Activated gamma-delta T cell treated with Interleukin-2 at 50 U/mL for 16 hours (primary cell): ENCODE data around the gene SLC35G4.
"Not testable (repeated sequence)": the region's sequence is repeated elsewhere in the genome, so short reads cannot be mapped to it uniquely, and the experiment has no call there.

Experiments
- DNase-seq: peaks from one replicate; pipeline ENCODE4 v3.0.0-alpha.2; 2020

Gene SLC35G4

DNA sequence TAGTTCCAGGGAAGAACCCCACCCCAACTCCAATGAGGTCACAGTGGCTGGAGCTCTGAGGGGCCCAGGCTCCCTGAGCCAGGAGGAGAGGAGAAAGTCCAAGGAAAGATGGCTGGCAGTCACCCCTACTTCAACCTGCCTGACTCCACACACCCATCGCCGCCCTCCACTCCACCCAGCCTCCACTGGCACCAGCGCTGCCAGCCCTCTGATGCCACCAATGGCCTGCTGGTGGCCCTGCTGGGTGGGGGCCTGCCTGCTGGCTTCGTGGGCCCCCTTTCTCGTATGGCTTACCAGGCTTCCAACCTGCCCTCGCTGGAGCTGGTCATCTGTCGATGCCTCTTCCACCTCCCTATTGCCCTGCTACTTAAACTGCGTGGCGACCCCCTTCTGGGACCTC, at the start of gene SLC35G4:
TSS of gene SLC35G4 (plus strand) at position 109 of the 400 bp plus-strand sequence. CDS start at position 109, 0 bp downstream.
- DNase-seq = not testable (repeated sequence)

- no peak for DNase-seq
Measured at GRCh38 chr18:11561293-11561692, 48.1 kb upstream of the SLC35G4 start.

GRCh38 chr18:11565716-11566115, 43.7 kb upstream of the SLC35G4 start:
- DNase-seq = no peak

- DNase-seq = no peak
Measured at GRCh38 chr18:11566236-11566965, 43.0 kb upstream of the SLC35G4 start.

GRCh38 chr18:11567396-11567795, 42.0 kb upstream of the SLC35G4 start:
- DNase-seq = no peak

DNA sequence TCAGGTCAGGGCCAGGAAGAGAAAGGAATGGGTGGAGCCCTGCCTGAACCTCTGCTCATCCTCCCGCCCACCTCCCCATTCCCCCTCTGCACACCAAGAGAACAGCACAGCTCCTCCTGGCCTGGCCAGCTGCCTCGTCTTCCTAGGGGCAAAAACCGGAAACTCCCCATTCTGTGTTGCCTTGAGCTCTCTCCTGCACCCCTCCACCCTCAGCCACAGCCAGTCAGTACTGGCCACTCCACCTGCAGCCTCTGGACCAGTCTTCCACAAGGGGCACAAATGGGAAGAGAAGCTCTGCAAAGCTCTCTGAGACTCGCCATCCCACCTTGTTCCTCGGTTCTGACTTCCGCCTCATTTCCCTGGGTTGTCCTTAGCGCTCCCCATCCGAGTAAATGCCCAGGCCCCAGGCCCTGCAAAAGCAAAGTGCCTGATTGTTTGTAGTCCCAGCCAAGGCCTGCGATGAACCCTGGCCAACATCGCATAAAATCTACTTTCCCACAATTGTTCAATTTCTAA, 39.3 kb upstream of the SLC35G4 start:
- no peak for DNase-seq

DNA sequence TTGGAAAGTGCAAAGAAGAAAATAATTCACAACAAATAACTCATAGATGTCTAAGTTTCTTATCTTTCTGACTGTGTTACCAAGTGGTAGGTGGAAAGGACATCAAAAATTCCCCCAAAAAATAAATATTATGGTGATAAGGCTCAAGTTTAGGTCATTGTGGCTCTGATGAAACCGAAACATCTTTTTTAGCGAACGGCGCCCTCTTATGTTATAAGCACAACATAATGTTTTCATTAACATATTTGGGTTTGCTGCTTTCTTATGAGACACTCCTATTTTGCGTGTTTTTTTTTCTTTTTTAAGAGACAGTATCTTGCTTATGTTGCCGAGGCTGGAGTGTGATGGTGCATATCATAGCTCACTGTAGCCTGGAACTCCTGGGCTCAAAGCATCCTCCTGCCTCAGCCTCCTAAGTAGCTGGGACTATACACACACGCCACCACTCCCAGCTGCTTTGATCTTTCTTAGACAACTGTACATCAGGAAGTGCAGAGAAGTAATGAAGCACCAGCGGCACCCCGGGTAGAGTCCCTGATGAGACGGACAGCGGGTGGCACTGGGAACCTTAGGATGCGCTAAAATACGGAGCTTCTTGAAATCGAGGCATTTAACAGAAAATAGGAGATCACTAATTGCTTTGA, 38.5 kb upstream of the SLC35G4 start:
- DNase-seq = no peak

DNA sequence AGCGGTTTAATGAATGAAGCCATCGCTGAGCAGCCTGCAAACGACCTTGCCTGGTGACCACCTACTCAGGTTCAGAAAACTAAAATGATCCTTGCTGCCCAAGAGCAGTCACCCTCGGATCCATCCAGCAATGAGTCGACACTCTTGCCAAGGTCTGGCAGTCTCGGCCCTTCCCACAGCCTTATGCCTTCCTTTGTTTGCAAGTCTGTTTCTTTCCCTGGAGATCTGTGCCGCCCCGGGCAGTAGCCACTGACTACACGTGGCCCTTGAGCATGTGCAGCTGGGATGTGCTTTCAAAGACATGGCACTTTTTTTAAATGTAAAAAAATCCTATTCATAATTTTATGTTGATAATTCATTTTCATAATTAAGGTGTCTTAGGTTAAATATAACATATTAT, 37.2 kb upstream of the SLC35G4 start:
- no peak for DNase-seq

DNA sequence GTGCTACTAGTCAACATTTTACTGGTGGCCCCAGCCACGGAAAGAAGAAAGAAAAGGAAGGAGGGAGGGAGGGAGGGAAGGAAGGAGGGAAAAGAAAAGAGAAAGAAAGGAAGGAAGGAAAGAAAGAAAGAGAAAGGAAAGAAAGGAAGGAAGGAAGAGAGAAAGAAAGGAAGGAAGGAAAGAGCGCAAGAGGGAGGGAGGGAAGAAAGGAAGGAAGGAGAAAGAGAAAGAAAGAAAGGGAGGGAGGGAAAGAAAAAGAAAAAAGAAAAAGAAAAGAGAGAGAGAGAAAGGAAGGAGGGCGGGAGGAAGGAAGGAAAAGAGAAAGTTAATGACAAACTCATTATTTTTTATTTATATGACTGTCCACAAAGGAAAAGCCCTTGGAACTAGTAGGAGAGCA, 34.9 kb upstream of the SLC35G4 start:
- DNase-seq = no peak

DNA sequence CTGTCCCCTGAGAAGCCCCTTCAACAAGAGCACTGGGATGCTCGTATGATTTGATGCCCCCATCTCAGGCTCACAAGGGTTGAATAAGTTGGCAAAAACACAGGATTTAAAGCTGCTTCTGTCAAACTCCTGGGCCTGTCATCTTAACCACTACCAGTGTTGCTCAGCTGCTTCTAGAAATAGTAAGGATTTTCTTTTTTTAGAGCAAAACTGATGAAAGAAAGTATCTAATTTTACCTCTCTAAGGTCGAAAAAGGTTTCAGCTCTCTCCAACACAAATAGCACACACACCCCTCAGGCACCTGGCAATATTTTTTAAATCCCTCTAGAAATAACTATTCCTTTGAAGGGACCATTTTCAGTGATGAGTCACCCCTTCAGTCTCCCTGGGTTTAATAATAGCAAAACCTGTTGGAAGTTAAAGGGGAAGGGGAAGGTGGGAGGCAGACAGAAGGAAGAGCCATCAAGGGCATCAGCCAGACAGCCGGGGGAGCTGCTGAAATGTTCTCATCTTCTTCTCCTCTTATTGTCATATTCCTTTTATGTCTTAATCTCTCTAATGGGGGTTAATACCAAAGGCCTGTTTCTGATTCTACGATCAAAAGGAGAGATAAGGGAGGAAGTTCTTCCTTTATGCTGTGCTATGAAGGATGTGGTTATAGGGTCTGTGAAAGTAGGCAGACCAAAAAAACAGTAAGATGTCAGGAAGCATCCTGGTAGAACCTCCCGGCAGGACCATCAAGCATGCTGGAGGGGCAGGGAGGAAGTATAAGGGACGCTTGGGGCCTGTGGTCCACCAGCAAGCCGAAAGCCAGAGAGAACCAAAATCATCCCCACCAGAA, 31.9 kb upstream of the SLC35G4 start:
- no peak for DNase-seq

DNA sequence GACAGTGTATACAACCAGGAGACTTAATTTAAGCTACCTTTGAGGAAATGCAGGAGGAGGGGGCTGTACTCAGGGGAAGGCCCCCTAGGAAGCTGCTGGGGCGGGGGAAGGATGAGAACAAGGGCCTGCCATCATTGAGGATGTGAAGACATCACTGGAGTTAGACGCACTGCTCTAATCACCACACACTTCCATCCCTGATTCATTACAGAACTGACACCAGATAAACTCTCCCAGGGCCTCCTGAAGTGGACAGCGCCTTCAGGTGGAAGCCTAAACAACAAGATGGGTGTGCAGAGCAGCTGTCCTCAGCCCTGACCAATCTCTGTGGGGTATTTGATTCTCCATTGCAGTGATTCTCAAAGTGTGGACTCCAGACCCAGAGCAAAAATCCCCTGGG, 30.6 kb upstream of the SLC35G4 start:
- DNase-seq = no peak

DNA sequence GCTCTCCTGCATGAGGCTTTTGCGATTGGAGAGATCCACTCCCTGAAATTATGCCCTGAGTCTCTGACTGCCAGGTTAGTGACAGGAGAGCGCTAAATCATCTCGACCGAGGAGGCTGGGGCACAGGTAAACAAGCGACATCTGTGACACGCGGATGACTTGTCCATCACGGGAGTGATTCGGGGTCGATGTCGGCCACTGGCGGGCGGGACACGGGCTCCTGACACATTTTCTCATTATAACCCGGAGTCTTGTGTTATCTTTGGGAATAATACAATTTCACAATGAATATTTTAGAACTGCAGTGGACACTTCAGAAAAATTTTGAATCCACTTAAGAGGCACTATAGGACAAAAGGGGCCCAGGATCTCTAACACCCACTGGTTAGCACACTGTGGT, 29.5 kb upstream of the SLC35G4 start:
- no peak for DNase-seq

DNA sequence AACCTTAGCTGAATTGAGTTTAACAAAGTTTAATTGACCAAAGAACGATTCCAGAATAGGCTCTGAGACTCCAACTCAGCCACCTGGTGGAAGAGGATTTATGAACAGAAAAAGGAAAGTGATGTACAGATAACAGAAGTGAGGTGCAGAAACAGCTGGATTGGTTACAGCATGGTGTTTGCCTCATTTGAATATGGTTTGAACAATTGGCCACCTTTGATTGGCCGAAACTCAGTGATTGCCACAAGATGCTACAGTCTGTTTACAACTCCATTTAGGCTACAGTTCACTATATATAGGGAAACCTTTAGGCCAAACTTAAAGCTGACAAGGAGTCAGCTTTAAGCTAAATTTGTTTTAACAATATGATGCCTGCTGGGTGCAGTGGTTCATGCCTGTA, 28.1 kb upstream of the SLC35G4 start:
- no peak for DNase-seq

GRCh38 chr18:11585596-11585995, 23.8 kb upstream of the SLC35G4 start:
- no peak for DNase-seq

DNA sequence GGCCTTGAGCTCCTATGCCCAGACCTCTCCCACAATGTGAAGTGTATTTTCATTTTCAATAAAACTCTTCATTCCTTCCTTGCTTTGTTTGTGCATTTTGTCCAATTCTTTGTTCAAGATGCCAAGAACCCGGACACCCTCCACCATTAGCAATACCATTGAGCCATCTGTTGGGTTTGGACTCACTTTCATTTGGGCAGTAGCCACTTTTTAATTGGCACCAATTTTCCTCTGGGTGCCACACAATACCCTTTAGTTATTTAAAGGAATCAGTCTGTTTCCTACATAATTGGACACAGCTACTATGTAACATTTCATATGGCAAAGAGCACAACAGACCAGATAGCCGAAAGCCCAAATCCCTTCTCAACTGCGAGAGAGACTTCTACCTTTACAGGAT, 22.5 kb upstream of the SLC35G4 start:
- DNase-seq = no peak

DNA sequence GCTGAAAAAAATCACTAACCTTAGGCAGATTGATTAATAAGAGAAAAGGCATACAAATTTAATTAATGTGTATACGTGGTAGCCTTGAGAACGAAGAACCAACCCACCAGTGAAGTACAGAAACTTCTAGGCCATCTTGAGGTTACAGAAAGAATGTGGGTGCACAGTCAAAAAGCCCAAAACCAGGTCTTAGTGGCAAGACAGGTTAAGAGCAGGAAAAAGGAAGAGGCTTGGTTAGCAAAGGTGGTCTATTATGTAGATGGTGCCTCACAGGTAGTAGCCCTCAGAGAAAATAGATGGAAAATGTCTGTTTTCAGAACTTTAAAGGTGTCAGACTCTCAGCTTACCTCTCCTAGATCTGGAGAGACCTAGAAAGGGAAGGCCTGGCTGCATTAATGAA, 22.0 kb upstream of the SLC35G4 start:
- DNase-seq = no peak

DNA sequence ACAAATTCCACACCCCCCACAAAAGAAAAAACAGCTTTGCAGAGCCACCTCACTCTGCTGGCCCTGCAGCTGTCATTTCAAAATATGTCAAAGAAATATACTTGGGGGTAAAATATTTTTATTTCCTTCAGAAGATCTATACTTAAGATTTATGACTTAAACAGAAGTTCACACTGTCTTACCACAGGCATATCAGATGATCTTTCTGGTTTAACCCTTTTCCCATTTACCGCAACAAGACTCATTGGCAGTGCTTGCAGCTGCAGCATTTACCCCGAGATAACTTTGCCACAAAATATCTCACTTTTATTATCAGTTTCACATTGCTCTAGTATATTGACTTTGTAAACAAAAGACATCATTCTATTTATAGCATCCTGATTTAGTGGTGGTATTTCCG, 21.6 kb upstream of the SLC35G4 start:
- no peak for DNase-seq

DNA sequence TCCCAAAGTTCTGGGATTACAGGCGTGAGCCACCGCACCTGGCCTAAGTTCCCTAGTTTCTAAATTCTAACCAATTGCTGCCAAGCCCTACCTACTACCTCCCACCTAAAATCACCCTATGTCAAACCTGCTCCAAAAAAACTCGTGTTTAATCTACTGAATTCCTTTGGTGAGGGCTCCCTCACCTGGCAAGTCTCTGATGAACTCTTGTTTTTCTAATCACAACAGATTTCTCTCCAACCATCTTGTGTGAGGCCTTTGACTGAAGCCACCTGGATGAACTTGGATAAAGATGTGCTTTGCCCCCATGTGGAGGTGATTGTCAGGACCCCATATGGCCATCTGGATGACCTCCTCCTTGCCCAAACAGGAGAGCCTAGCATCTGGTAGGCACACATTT, 17.4 kb upstream of the SLC35G4 start:
- DNase-seq = no peak

GRCh38 chr18:11600321-11600720, 9.1 kb upstream of the SLC35G4 start:
- no peak for DNase-seq

DNA sequence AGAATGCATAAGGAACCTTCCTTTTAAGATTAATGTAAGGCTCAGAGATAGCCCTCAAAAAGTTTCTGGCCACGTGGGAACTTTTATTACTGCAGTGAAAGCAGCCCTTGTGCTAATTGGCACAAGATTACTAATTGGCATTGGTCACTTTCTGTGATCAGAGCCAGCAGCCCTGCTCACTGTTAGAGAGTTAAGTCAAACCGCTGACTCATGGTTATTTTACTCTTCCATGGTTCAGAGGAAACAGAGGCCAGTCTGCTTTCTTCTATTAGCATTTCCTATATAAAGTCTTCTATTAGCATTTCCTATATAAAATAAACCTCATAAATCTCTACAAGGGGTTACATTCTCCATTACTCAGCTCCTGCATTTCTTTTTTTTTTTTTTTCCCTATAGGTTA, 1.5 kb upstream of the SLC35G4 start:
- DNase-seq = no peak

- not testable (repeated sequence) for DNase-seq
Measured at GRCh38 chr18:11608618-11609017, 778 bp upstream of the SLC35G4 start.

DNA sequence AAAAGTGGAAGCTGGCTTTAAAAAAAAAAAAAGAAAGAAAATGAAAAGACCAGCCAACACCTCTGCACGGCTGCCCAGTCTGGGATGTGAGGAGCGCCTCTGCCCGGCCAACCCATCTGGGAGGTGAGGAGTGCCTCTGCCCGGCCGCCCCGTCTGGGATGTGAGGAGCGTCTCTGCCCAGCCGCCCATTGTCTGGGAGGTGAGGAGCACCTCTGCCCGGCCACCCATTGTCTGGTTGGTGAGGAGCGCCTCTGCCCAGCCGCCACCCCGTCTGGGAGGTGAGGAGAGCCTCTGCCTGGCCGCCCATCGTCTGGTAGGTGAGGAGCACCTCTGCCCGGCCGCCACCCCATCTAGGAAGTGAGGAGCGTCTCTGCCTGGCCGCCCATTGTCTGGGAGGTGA, 3.7 kb downstream of the SLC35G4 start:
- DNase-seq = not testable (repeated sequence)

GRCh38 chr18:11613611-11614010, 4.2 kb downstream of the SLC35G4 start:
- DNase-seq = not testable (repeated sequence)

GRCh38 chr18:11614042-11614441, 4.6 kb downstream of the SLC35G4 start:
- DNase-seq = not testable (repeated sequence)
